SIG-M5 treated with dmso at 0.1 percent for 504 hours (cell line): ENCODE results near the gene ADAM23.

ENCODE experiments used
- DNase-seq: peaks from one replicate; lab custom pipeline; 2025; ENCODE audit not compliant: unreplicated experiment; lab: John Stamatoyannopoulos, UW

ADAM23 gene

DNA sequence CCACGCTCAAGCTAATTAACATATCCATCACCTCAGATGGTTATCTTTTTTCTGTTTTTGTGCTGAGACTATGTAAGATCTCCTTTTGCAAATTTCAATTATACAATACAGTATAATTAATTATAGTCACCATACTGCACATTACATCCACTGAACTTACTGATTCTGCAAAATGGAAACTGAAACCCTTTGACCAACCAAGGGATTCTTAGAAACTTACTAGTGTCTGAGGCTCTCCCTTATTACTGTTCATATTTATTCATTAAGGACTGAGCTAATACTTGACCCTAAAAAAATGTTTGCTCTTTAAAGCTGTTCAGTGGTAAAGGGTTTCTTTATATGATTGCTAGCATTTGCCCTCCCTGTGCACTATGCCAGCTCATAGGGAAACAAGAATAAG, 50.7 kb downstream of the ADAM23 start:
- no peak for DNase-seq

DNA sequence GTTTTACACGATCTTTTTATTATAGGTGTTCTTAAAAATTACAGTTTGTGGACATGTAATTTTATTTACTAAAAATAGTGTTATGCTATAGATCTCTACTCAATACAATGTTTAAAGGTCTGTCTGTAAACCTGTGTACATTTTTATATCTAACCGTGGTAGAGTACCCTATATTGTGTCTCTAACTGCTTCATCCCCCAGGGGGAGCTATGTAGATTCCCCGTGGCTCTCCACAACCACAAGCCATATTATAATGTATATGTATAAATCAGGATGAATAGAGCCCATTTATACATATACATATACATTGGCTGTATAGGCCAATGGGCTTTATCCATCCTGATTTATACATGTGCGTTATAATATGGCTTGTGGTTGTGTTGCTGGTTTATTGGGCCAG, 59.4 kb downstream of the ADAM23 start:
- no peak for DNase-seq

DNA sequence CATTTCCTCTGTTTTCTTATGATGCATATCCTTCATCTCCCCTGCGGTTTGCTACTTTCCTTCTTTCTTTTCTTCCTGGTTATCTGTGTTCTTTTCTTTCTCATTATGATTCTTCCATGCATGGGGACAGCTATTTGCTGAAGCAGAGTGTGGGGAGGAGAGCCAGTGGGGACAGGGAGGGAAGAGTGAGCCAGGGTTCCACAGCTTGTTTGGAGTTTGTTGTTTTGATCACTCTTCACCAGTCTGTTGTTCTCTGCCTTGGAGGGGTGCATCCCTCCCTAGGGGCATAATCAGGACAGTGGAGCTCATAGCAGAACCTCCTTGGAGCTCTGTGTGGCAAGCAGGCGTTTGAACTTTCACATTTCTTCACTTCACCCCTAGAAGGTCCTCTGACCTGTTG, 68.0 kb downstream of the ADAM23 start:
- no peak for DNase-seq

DNA sequence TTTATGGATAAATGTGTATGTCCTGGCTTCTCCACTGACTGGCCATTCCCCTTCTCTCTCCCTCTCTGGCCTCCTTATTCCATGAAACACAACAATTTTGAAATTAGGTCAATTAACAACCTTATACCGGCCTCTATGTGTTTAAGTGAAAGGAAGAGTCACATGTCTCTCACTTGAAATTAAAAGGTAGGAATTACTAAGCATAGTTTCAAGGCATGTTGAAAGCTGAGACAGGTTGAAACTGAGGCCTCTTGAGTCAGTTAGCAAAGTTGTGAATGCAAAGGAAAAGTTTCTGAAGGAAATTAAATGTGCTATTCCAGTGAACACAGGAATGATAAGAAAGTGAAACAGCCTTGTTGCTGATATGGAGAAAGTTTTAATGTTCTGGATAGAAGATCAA, 69.7 kb downstream of the ADAM23 start:
- no peak for DNase-seq

DNA sequence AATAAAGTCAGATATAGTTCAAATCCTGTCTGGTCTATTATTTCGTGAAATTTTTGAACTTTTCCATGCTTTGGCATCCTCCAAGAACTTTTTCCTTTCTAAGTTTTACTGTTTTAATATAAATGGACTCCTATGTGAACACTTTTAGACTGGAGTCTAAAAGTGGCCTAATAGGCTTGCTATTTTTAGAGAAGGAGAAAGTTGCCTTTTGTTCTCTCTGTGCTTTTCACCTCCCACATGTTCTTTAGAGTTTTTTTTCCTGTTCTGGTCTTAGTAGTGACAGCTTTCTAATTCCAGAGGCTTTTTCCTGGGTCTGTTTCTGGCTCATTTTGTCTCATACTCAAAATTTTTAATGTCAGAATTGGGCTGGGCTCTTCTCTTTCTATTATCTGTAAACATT, 72.2 kb downstream of the ADAM23 start:
- no peak for DNase-seq

DNA sequence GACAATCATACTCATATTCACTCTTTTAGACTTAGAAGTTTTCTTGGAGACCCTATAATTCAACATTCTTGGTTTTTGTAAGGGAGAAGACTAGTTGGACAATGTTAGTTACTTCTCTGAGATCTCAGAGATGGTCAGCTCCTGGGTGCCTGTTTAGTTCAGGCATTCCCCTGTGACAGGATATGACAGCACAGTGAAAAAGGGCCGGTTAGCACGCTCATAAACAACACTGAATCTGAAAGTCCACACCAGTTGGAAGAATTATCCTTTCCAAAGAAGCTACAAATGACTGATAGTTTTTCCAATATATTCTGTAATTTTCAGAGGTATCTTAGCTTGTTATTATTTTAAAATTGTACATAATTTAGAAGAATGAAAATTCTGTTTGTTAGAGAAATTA, 75.7 kb downstream of the ADAM23 start:
- DNase-seq, result no peak

DNA sequence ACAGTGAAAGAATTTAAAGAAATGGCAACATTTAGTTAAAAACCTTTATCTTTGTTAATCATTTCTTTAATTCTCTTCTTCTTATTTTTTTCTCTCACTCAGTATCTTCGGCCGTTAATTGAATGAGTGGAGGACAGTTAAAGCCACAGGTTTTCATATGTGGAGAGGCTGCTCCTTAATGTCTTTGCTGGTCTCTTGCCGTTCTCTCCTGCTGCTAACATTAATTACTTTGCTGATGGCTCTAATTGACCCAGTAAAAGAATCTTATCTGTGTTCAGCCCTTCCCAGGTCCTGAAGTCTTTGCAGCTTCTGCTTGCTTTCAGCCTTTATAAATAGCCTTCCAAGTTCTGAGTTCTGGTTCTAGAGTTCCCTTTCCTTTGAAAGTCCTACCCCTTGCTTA, 77.1 kb downstream of the ADAM23 start:
- DNase-seq, result no peak

DNA sequence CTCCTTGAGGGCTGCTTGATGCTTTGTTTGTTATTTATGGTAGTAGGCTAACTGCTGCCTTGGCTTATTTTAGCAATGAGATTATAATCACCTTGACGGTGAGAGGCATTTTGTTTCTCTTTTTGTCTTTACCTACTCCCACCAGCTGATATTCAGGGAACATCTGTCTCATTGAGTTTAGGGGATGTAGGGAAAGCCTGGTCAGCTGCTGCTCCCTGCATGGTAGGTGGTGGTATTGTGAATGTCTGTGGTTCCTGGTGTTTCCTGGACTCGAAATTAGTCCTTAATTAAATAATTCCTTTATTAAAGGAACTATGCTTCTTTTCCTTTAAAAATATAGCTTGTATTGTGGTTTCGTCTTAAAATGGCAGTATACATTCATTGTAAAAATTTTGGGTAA, 77.8 kb downstream of the ADAM23 start:
- DNase-seq, result no peak

DNA sequence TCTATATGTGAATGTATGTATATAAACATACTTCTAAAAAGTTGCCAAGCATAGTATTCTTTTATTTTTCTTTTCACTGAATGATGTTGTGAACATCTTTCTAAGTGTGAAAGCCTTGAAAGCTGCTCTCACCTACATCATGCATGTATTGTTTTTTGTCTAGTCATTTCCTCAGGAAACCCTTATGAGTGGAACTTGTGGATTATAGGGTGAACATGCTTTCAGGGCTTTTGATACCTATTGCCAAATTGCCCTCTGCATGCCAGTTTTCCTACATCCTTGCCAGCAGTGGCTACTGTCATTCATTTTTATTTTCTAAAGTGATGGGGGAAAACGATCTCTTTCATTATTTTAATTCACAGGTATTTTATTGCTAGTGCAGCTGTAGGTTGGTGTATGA, 78.3 kb downstream of the ADAM23 start:
- no peak for DNase-seq

DNA sequence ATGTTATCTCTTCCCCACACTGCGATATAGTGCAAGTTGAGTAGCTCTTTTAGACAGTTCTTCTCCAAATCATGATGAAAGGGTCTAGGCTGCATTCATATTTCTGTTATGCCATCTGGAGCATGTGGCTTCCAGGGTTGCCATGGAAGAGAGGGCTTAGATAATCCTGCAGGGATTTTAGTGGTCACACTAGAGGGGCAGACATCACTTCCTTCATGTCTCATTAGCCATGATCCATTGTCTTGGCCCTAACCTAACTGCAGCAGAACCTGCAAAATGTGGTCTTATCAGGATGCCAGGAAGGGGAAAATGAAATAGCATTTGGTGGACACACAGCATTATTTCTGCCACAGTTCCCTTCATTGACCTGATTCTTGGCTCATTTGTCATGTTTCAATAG, 83.1 kb downstream of the ADAM23 start:
- no peak for DNase-seq

DNA sequence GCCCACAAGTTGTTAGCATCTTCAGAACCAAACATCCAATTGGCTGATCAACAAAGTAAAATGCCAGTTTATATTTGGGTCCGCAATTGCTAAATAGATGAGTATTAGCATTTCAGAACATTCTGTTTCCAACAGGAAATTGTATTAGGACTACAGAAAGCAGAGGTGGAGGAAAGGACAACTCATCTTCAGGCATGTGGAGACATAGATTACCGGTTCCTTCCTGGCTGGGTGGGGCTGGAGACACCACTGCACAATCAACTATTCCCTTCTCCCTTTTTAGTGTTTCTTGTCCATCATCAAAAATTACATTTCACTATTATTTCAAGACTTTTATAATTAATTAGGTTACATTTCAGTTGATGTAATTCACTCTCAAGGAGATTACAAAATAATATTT, 83.8 kb downstream of the ADAM23 start:
- DNase-seq, result no peak

DNA sequence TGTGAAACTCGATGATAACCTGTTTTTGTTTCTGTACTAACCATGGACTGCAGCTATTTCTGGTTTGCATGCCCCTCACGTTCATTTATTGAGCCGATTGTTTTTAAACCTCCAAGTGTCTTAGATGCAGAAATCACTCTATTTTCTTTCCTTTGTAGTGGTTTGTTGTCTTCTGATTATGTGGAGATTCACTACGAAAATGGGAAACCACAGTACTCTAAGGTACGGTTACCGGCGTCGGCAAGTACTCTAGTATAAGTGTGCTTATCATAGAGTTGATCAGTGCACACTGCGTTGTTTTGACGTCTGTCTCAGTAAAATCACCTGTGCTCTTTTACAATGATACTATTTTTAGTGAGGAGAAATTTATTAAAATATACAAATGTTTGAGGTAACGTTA, 87.4 kb downstream of the ADAM23 start:
- DNase-seq, result no peak

DNA sequence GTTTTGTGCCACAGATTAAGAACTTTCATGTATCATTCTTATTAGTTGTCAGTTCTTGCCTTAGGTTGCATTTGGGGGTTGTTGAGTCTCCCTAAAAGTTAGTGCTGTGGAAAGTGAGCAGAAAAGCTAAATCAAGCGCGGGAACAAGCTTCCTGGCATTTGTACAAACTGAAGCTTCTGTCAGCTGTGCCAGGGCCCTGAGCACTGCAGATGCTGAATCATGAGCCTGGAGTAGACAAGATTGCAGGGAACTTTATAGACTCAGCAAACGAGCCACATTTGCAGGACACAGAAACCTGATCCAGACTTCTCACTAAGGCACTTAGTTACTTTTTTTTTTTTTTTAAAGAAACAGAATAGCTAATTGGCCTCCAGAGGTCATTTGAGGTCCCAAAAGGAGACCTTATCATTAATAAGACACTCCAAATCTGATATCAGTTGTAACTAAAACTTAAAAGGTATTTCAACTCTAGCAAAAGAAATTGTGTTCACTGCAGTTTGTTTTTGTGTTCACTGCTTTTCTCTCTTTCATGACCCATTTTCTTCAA, 88.7 kb downstream of the ADAM23 start:
- DNase-seq, result no peak

DNA sequence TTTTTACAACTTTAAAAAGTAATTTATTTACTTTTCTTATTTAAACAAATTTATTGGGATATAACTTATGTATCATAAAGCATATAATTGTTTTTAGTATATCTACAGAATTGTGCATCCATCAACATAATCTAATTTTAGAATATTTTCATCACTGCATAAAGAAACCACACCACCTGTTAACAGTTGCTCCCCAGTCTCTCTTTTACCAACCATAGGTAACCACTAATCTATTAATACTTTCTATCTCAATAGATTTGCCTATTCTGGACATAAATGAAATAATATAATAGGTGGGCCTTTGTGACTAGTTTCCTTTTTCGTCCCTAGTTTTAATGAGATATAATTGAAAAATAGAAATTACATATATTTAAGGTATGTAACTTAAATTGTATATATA, 90.6 kb downstream of the ADAM23 start:
- no peak for DNase-seq

DNA sequence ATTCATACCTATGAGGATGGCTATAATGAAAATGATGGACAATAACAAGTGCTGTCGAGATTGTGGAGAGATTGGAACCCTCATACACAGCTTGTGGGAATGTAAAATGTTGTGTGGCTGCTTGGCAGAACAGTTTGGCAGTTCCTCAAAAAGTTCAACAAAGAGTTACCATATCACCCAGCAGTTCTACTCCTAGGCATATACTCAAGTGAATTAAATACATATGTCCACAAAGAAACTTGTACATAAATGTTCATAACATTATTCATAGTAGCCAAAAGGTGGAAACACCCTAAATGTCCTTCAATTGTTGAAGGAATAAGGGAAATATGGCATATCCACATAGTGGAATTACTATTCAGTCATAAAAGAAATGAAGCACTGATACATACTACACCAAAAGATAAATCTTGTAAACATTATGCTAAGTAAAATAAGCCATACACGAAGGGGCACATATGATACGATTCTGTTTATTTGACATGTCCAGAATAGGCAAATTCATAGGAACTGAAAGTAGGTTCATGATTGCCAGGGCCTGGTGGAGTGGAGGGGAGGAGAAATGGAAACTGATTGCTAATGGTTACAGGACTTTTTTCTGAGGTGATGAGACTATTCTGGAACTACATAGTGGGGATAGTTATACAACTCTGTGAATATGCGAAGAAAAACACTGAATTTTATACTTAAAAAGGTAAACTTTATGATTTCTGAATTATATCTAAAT, 92.1 kb downstream of the ADAM23 start:
- no peak for DNase-seq

DNA sequence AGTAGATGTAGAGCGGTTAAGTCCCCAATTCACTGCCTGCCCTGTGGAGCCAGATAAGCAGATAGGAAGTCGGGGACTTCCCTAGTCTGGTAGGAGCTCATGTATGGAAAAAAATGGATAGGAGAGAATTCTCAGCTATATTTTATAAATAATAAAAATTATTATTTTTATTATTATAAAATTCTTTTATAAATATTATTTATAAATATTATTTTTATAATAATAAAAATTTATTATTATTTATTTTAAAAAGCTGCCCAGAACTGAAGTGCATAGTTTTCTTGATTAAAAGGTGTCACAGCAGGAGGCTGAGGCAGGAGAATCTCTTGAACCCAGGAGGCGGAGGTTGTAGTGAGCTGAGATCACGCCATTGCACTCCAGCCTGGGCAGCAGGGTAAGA, 97.4 kb downstream of the ADAM23 start:
- DNase-seq, result no peak

DNA sequence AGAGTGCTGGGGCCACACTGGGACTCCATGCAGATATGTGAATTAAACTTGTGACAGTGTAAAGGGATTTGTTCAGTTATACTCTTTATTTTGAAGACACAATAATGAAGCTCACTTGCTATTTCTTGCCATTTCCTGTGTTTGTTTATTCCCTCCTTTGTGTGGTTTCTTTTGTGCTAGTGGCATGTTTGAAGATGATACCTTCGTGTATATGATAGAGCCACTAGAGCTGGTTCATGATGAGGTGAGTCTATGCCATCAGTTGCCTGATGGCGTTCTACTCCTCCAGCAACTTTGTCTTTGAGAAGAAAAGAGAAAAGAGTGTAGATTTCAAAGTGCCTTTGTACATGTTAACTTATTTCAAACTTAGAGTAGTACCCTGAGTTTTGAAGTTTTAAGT, 99.7 kb downstream of the ADAM23 start:
- DNase-seq, result no peak

DNA sequence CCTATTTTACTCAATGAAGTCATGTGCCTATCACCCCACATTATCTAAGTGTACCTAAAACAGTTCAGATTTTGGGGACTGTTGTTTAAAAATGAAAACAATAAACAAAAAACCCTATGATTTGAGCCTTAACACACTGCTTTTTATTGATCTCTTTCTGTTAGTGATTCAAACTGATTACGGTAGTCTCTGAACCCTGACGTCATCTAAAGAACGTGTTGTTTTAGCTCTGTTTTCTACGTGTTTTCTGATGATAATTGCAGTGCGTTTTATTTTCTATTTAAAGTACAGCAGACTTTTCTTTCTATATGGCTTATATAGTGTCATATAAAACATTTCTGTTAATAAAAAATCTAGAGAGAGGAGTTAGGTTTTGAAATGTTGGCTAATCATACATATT, 105.1 kb downstream of the ADAM23 start:
- no peak for DNase-seq

DNA sequence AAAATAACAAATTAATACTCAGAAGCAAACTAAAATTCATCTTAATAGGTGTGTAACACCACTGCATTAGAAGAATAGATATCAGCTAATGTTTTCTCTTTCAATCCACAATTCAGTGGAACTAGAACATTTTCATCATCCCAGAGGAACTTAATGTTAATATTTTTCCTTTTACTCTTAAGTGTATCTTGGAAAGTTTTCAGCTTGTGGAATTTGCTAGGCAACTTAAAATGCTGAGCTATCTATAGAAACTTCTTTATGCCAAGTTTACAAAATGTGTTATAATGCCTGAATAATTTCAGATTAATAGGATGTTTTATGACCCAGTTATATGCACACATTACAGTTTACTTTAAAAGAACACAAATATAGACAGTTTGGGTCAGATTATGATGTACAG, 112.4 kb downstream of the ADAM23 start:
- DNase-seq, result no peak

DNA sequence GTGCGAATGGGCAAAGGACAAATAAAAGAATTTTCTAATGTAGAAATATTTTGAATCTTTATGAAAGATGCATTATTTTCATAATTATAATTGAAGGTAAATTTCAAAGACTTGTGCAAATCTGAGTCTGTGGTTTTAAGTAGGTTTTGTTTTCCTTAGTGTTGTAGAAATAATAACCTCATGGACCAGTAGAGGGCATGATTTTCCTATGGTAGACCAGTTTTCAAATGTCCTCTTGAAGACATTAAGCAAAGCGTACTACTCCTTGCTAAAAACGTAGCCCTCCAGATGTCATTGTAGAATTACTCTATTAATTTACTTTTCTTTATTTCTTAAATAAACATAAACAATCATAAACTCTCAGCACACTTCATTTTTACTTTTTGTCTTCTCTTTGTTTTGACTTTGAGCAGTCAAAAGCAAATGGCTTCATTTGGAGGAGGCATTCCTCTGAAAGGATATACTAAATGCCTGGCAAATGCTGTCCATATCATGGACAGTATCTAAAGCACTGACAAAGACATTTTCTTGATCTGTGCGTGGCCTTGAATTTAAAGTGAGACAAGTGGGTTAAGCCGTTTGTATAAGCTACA, 113.1 kb downstream of the ADAM23 start:
- DNase-seq, result peak; percentile 56

DNA sequence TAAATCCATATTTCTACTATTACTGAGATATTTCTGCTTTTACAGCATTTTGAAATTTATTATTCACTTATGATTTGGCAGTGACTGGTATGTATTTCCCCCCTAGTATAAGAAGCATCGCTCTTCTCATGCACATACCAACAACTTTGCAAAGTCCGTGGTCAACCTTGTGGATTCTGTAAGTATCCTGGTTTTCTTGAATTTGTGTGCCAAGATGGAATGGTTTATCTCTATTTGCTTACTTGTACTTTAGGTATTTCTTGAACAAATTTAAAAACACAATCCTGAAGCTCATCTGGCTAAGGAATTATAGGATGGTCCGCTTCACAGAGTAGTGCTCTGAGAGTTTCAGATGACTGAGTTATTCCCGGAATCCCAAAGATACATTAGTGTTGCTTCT, 114.0 kb downstream of the ADAM23 start:
- no peak for DNase-seq

DNA sequence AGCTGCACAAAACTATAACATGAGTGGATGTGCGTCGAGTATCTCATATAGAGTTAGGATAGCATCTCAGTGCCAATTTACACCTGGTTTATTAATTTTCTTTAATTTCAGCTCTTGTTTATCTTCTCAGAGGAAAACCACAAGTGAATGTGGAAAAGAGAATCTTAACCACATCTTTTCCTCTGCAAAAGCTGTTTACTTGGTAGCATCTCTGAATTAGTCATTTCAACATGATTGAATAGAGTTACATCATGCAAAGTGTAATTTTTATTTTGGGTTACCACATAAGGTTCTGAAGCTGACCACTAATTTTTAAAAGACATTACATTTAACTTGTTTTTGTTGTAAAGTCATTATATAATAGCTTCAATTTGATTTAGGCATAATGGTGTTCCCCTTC, 115.2 kb downstream of the ADAM23 start:
- DNase-seq, result no peak

DNA sequence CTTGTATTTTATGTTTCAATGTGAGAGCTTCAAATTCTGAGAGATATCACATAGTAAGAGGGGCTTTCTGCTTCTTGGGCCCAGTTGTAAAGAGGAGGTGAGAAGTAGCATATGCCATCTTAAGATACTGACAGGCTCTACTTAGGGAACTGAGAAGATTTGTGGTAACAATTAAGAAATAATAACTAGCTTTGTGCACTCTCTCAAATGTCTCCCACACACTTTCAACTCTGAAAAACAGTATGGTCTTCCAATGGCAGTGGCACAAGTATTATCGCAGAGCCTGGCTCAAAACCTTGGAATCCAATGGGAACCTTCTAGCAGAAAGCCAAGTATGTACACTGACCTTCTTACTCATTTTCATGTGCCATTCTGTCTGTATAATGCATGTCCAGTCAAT, 118.6 kb downstream of the ADAM23 start:
- DNase-seq, result no peak
